ENCODE results near the gene DDX21. TPM values are rescaled to one million over a fixed set of nuclear protein-coding genes. Genes with fewer than 3 reads are reported as not detected.

DDX21 gene
- total and polyA plus RNA-seq, 2 of the 13 experiments (the other 11 are each of a cell fraction or from before 2014, with no cell fraction given), result 52.5 to 147 TPM

DNA sequence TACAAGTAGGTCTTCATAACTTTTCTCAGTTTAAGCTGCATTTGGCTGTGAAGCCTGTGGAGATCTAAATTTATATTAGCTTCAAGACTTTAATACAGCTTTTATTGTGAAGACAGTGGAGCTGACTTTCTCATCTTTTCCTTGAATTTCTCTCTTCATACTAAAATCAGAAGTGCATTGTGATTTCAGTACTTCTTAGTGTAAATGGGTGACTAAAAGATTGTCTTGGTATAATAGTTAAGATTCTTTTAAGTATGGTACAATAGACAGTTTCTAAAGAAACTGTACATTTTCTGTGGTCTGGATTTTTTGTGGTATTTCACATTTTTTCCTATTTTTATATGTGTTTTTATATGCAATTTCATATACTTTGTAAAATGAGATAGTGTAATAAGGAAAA, 21.0 kb upstream of the DDX21 start:
- TF ChIP-seq TCF12 (IDR thresholded peaks at IDR 0.05) (no peak), TCF12 (CRISPR knock-in tag; IDR thresholded peaks at IDR 0.05) (no peak), SMC3 (IDR thresholded peaks at IDR 0.05; ENCODE audit: low read length) (no peak), ZKSCAN8 (CRISPR knock-in tag; IDR thresholded peaks at IDR 0.05; ENCODE audit: borderline replicate concordance) (no peak), EHMT2 (IDR thresholded peaks at IDR 0.05; ENCODE audit: borderline replicate concordance, low read depth, low read length) (no peak), ZNF160 (CRISPR knock-in tag; IDR thresholded peaks at IDR 0.05) (no peak), ZBTB8A (CRISPR knock-in tag; IDR thresholded peaks at IDR 0.05; ENCODE audit: borderline replicate concordance, low read depth) (no peak), SIX1 (CRISPR knock-in tag; IDR thresholded peaks at IDR 0.05; ENCODE audit: borderline replicate concordance) (no peak), ZNF550 (CRISPR knock-in tag; IDR thresholded peaks at IDR 0.05; ENCODE audit: borderline replicate concordance) (no peak), FOXK2 (IDR thresholded peaks at IDR 0.05) (no peak)
- Histone ChIP-seq H3K36me3 (replicated peaks in 1 of 2; ENCODE audit: control insufficient read depth in 1 of 2, insufficient read depth in 2 of 2, low read length in 2 of 2) (peaks cover 6 to 34% of the 10 kb centered on the region in 2 experiments), H3K4me2 (ENCODE audit: low read depth, low read length) (no peak overlapping the region), H3K4me1 (ENCODE audit: insufficient read depth, low read length) (no peaks in the 10 kb centered on the region), H3K79me2 (ENCODE audit: insufficient read depth, low read length) (no peaks in the 10 kb centered on the region), H3K27me3 (ENCODE audit: control insufficient read depth in 1 of 2, insufficient read depth in 2 of 2, low read length in 2 of 2) (no peaks in the 10 kb centered on the region), H3K9ac (ENCODE audit: insufficient read depth, low read depth, low read length) (no peak overlapping the region), H3K9me3 (ENCODE audit: low read length) (no peaks in the 10 kb centered on the region), H3K4me3 (replicated peaks in 1 of 3; ENCODE audit: insufficient read depth in 1 of 3, low read depth in 2 of 3, low read length in 3 of 3) (no peak overlapping the region), H2AFZ (ENCODE audit: low read length) (no peak overlapping the region), H4K20me1 (ENCODE audit: insufficient read depth, low read length) (no peaks in the 10 kb centered on the region), H3K27ac (ENCODE audit: extremely low read length, insufficient read depth, low read length) (no peak overlapping the region)
- ChIA-PET CTCF (ENCODE audit: low intra/inter-chr PET ratio, low total read pairs) (no interaction called here), POLR2A (no interaction called here)
- no TSS peak for BruUV-seq (replicated peaks)
- FAIRE-seq, result no peak
- no peak for ATAC-seq
- in situ Hi-C loops (cut with HindIII; ENCODE audit: extremely low pct_ligation_motif_present, low pct_unique_long_range_greater_than_20kb), result no loop called here
- intact Hi-C loops (cut with micrococcal nuclease; ENCODE audit: unreplicated experiment), result no loop called here
- no peak for DNase-seq (ENCODE audit: low spot score)

DNA sequence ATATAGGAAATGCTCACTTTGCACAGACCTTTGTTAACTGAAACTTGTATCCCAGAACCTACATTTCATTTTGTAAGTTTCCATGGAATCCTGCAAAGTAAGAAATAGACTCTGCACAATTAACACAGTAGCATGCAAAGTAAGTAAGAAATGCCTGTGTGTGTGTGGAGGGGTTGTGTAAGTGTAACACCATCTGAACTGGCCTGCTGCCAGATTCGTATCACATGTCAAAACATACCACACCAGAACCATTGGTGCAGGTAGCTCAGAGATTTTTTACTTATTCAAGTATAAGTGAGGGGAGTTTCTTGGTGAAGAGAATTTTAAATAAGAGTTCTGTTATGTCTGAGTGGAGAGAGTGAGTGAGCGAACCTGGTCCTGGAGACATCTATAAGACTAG, 17.9 kb upstream of the DDX21 start:
- 97% methylated on average over 2 of the region's 2 CpGs for WGBS (ENCODE audit: low lambda C conversion rate)
- Histone ChIP-seq H4K20me1 (ENCODE audit: insufficient read depth, low read length) (no peaks in the 10 kb centered on the region), H3K4me3 (replicated peaks in 1 of 3; ENCODE audit: insufficient read depth in 1 of 3, low read depth in 2 of 3, low read length in 3 of 3) (no peak overlapping the region), H3K27ac (ENCODE audit: extremely low read length, insufficient read depth, low read length) (no peak overlapping the region), H3K9me3 (ENCODE audit: low read length) (no peaks in the 10 kb centered on the region), H3K79me2 (ENCODE audit: insufficient read depth, low read length) (no peaks in the 10 kb centered on the region), H3K9ac (ENCODE audit: insufficient read depth, low read depth, low read length) (no peak overlapping the region), H3K4me2 (ENCODE audit: low read depth, low read length) (no peak overlapping the region), H3K27me3 (ENCODE audit: control insufficient read depth in 1 of 2, insufficient read depth in 2 of 2, low read length in 2 of 2) (no peaks in the 10 kb centered on the region), H3K36me3 (replicated peaks in 1 of 2; ENCODE audit: control insufficient read depth in 1 of 2, insufficient read depth in 2 of 2, low read length in 2 of 2) (peaks cover 6 to 31% of the 10 kb centered on the region in 2 experiments), H2AFZ (ENCODE audit: low read length) (no peak overlapping the region), H3K4me1 (ENCODE audit: insufficient read depth, low read length) (no peaks in the 10 kb centered on the region)
- FAIRE-seq (no peak), DNase-seq (ENCODE audit: low spot score) (no peak), ATAC-seq (no peak)
- no TSS peak for BruUV-seq (replicated peaks)
- intact Hi-C loops (cut with micrococcal nuclease; ENCODE audit: unreplicated experiment), result no loop called here
- ChIA-PET POLR2A (no interaction called here), CTCF (ENCODE audit: low intra/inter-chr PET ratio, low total read pairs) (no interaction called here)
- in situ Hi-C loops (cut with HindIII; ENCODE audit: extremely low pct_ligation_motif_present, low pct_unique_long_range_greater_than_20kb), result no loop called here
- TF ChIP-seq ATM (IDR thresholded peaks at IDR 0.05; ENCODE audit: borderline replicate concordance) (no peak), BORCS8-MEF2B (CRISPR knock-in tag; IDR thresholded peaks at IDR 0.05) (no peak), MAFG (CRISPR knock-in tag; IDR thresholded peaks at IDR 0.05) (no peak), HOXA3 (CRISPR knock-in tag; IDR thresholded peaks at IDR 0.05) (no peak), ZNF253 (CRISPR knock-in tag; IDR thresholded peaks at IDR 0.05; ENCODE audit: borderline replicate concordance) (no peak), BHLHE40 (IDR thresholded peaks at IDR 0.05; ENCODE audit: low read length) (no peak), ZNF672 (CRISPR knock-in tag; IDR thresholded peaks at IDR 0.05) (no peak), RBM22 (optimal IDR thresholded peaks at IDR 0.05; ENCODE audit: low read length) (no peak), RORA (CRISPR knock-in tag; IDR thresholded peaks at IDR 0.05) (no peak), DMAP1 (CRISPR knock-in tag; IDR thresholded peaks at IDR 0.05) (no peak), POGZ (CRISPR knock-in tag; IDR thresholded peaks at IDR 0.05) (no peak)
- TF ChIP-seq, protein P1, sequence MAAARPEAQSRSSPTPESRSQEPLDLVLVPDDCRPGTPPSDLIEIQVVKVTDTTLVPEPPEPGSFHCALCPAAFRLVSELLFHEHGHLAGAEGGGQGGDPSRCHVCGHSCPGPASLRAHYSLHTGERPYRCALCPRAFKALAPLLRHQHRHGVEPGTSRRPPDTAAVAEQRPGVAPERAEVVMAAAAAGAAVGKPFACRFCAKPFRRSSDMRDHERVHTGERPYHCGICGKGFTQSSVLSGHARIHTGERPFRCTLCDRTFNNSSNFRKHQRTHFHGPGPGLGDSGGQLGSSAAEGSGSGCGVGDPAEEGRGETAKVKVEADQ (CRISPR knock-in tag; IDR thresholded peaks at IDR 0.05; ENCODE audit: borderline replicate concordance), result no peak
- TF ChIP-seq, protein P2, sequence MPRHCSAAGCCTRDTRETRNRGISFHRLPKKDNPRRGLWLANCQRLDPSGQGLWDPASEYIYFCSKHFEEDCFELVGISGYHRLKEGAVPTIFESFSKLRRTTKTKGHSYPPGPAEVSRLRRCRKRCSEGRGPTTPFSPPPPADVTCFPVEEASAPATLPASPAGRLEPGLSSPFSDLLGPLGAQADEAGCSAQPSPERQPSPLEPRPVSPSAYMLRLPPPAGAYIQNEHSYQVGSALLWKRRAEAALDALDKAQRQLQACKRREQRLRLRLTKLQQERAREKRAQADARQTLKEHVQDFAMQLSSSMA (CRISPR knock-in tag; IDR thresholded peaks at IDR 0.05), result no peak

Measured in HepG2 (cell line).